ENCODE measurements around the gene TENM4. TPM values are rescaled to one million over a fixed set of nuclear protein-coding genes. Genes with fewer than 3 reads are reported as not detected.

Gene TENM4
- total RNA-seq, 1 experiment from 2014 or later: 25.0 TPM

DNA sequence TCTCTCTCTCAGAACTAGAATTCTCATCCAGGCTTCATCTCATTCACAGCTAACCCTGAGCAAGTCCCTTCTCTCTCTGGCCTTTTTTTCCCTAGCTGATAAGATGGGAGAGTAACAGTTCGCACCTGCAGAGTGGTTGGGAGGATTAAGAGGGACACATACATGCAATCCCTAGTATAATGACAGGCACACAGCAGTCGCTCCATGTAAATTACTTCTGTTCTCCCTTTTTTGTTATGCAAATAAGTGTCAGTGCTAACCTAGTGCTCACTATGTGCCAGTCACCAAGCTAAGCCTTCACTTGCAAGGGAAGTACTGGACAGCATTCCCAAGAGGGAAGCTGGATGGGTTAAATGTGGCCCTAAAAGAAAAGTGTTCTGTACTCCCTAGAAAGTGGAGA lies 63.4 kb downstream of the TENM4 start:
- peaks cover 12% of the 10 kb centered on the region for H3K9me3 Mint-ChIP-seq
- 0 out of 2 replicates have a peak, but pooled peaks have one; percentile 14 for TF ChIP-seq FOXK1 (CRISPR knock-in tag; IDR thresholded peaks at IDR 0.05)
- no peak for TF ChIP-seq GTF2I (CRISPR knock-in tag; conservative IDR thresholded peaks at IDR 0.05)
- POLR2A ChIA-PET: no interaction called here
- ATAC-seq: peak; percentile 22
- DNase-seq (ENCODE audit: low spot score): no peak
- H3K36me3 Mint-ChIP-seq: peaks cover 13% of the 10 kb centered on the region
- H3K27ac Mint-ChIP-seq: no peak overlapping the region
- CTCF ChIA-PET: interaction anchor here (2.8 kb wide), 1 partner anchor 23 kb away, joined by 15 read pairs; no protein-coding TSS in a partner anchor
- no peaks in the 10 kb centered on the region for H3K27me3 Mint-ChIP-seq (ENCODE audit: low read depth)
- no peak overlapping the region for H3K4me3 Mint-ChIP-seq
- H3K4me1 Mint-ChIP-seq: peaks cover 27% of the 10 kb centered on the region

DNA sequence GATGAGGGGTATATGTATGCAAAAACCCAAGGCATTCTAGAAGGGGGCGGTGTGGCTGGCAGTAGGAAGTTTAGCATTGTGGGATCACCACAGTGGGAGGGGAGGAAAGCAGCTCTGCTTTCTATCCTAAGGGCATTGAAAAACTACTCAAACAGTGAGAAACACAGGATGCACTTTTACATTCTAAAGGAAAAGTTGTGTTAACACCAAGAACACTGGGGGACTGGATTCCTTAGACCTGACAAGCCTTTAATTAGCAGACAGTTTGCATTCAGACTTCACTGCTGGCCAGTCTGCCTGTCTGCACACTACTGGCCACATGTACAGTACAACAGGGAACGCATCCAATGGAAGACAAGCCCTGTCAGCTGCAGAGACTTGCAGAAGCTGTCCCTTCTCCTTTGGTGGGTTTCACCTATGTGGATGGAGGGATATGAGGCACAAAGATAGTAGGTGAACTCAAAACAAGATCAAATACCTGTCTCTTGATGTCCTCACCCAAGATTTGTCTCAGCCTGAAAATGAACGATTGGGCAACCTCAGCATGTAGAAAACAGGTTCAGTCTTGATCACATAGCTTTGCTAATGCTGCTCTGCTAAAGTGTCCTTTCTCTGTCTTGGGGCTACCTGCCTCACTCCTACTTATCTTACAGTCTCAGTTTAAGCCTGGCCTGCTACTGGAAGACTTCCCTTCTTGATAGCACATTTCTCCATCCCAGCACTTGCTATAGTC lies 64.8 kb downstream of the TENM4 start:
- Mint-ChIP-seq H3K4me1 (peaks cover 33% of the 10 kb centered on the region), H3K27ac (peak overlapping the region; percentile 93), H3K4me3 (peak overlapping the region; percentile 37; the same call in 1 of the 2 replicates), H3K27me3 (ENCODE audit: low read depth) (no peaks in the 10 kb centered on the region), H3K9me3 (peaks cover 12% of the 10 kb centered on the region), H3K36me3 (peaks cover 13% of the 10 kb centered on the region)
- peak; percentile 88 for ATAC-seq
- ChIA-PET CTCF (interaction anchor here (0.6 to 2.8 kb wide), 3 partner anchors 10 to 117 kb away, joined by 3 to 15 read pairs (median 3); no protein-coding TSS in a partner anchor), POLR2A (interaction anchor here (0.5 to 0.8 kb wide), 2 partner anchors 9 to 371 kb away, joined by 3 read pairs; no protein-coding TSS in a partner anchor)
- peak; percentile 25 for DNase-seq (ENCODE audit: low spot score)
- TF ChIP-seq, protein P1, sequence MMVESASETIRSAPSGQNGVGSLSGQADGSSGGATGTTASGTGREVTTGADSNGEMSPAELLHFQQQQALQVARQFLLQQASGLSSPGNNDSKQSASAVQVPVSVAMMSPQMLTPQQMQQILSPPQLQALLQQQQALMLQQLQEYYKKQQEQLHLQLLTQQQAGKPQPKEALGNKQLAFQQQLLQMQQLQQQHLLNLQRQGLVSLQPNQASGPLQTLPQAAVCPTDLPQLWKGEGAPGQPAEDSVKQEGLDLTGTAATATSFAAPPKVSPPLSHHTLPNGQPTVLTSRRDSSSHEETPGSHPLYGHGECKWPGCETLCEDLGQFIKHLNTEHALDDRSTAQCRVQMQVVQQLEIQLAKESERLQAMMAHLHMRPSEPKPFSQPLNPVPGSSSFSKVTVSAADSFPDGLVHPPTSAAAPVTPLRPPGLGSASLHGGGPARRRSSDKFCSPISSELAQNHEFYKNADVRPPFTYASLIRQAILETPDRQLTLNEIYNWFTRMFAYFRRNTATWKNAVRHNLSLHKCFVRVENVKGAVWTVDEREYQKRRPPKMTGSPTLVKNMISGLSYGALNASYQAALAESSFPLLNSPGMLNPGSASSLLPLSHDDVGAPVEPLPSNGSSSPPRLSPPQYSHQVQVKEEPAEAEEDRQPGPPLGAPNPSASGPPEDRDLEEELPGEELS (CRISPR knock-in tag; IDR thresholded peaks at IDR 0.05): peak; percentile 38; the same call in 1 of the 2 replicates
- peak; percentile 54; the same call in 1 of the 2 replicates for TF ChIP-seq TEAD1 (CRISPR knock-in tag; IDR thresholded peaks at IDR 0.05)
- TF ChIP-seq, protein P2, sequence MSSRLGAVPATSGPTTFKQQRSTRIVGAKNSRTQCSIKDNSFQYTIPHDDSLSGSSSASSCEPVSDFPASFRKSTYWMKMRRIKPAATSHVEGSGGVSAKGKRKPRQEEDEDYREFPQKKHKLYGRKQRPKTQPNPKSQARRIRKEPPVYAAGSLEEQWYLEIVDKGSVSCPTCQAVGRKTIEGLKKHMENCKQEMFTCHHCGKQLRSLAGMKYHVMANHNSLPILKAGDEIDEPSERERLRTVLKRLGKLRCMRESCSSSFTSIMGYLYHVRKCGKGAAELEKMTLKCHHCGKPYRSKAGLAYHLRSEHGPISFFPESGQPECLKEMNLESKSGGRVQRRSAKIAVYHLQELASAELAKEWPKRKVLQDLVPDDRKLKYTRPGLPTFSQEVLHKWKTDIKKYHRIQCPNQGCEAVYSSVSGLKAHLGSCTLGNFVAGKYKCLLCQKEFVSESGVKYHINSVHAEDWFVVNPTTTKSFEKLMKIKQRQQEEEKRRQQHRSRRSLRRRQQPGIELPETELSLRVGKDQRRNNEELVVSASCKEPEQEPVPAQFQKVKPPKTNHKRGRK (CRISPR knock-in tag; IDR thresholded peaks at IDR 0.05; ENCODE audit: borderline replicate concordance): no peak

DNA sequence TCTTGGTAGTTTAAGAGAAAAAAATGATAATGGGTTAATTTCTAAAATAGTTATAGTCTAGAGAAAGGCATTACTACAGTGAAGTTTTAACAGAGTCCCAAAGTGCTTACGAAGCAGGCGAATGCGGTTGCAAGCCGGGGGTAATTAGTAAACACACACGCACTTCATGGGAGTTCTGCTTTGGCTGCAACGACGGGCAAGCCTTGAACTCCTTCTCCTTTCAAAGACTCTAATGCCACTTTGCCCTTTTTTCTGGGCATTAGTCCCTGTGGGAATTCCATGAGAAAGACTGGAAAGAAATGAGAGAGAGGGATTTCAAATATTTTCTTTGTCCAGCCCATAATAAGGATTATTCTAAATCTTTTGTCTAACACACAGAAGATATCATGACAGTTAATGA lies 66.1 kb downstream of the TENM4 start:
- ATAC-seq (no peak), DNase-seq (ENCODE audit: low spot score) (no peak)
- no peaks in the 10 kb centered on the region for H3K27me3 Mint-ChIP-seq (ENCODE audit: low read depth)
- H3K9me3 Mint-ChIP-seq: peaks cover 12% of the 10 kb centered on the region
- CTCF ChIA-PET: interaction anchor here (1.3 kb wide), 1 partner anchor 118 kb away, joined by 3 read pairs; no protein-coding TSS in a partner anchor
- H3K4me1 Mint-ChIP-seq: peaks cover 36% of the 10 kb centered on the region
- peaks cover 13% of the 10 kb centered on the region for H3K36me3 Mint-ChIP-seq
- POLR2A ChIA-PET: no interaction called here
- peak overlapping the region; percentile 68; the same call in 1 of the 2 replicates for H3K27ac Mint-ChIP-seq
- peak overlapping the region; percentile 37 for H3K4me3 Mint-ChIP-seq
- TF ChIP-seq, protein P3, sequence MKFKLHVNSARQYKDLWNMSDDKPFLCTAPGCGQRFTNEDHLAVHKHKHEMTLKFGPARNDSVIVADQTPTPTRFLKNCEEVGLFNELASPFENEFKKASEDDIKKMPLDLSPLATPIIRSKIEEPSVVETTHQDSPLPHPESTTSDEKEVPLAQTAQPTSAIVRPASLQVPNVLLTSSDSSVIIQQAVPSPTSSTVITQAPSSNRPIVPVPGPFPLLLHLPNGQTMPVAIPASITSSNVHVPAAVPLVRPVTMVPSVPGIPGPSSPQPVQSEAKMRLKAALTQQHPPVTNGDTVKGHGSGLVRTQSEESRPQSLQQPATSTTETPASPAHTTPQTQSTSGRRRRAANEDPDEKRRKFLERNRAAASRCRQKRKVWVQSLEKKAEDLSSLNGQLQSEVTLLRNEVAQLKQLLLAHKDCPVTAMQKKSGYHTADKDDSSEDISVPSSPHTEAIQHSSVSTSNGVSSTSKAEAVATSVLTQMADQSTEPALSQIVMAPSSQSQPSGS (CRISPR knock-in tag; IDR thresholded peaks at IDR 0.05; ENCODE audit: borderline replicate concordance, low read depth): no peak
- TF ChIP-seq CREB1 (CRISPR knock-in tag; IDR thresholded peaks at IDR 0.05): no peak
- no peak for TF ChIP-seq MXD4 (CRISPR knock-in tag; IDR thresholded peaks at IDR 0.05; ENCODE audit: borderline replicate concordance)
- TF ChIP-seq, protein P4, sequence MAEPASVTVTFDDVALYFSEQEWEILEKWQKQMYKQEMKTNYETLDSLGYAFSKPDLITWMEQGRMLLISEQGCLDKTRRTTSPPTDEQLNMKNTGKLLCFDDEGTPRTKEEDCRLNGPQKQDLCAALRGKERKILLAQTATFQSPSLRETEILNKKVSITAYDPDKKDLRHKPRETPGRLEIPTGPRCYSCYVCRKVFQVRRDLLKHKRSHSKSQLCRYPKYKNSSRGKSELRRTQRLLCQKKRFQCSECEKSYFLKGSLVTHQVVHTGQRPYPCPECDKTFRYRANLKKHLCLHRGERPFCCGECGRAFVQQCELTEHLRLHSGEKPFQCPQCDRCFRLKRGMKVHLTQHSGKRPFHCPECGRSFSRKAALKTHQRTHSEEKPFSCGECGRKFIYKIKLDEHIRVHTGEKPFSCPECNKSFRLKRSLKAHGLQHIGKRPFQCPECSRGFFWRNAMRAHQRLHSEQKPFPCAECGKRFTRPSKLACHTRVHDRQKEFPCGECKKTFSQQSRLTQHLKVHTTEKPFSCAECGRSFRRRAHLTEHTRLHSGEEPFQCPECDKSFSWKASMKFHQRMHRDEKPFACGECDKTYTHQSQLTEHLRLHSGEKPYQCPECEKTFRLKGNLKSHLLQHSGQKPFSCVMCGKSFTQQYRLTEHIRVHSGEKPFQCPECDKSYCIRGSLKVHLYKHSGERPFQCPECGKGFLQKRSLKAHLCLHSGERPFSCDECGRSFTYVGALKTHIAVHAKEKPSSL (CRISPR knock-in tag; conservative IDR thresholded peaks at IDR 0.05): no peak
- no peak for TF ChIP-seq ELF4 (CRISPR knock-in tag; IDR thresholded peaks at IDR 0.05; ENCODE audit: low read depth)
- no peak for TF ChIP-seq ETV6 (CRISPR knock-in tag; IDR thresholded peaks at IDR 0.05)
- no peak for TF ChIP-seq ZNF423 (CRISPR knock-in tag; IDR thresholded peaks at IDR 0.05)
- TF ChIP-seq NFYB (CRISPR knock-in tag; conservative IDR thresholded peaks at IDR 0.05; ENCODE audit: low read depth): no peak
- TF ChIP-seq, protein P5, sequence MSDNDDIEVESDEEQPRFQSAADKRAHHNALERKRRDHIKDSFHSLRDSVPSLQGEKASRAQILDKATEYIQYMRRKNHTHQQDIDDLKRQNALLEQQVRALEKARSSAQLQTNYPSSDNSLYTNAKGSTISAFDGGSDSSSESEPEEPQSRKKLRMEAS (CRISPR knock-in tag; IDR thresholded peaks at IDR 0.05): no peak
- TF ChIP-seq, protein P6, sequence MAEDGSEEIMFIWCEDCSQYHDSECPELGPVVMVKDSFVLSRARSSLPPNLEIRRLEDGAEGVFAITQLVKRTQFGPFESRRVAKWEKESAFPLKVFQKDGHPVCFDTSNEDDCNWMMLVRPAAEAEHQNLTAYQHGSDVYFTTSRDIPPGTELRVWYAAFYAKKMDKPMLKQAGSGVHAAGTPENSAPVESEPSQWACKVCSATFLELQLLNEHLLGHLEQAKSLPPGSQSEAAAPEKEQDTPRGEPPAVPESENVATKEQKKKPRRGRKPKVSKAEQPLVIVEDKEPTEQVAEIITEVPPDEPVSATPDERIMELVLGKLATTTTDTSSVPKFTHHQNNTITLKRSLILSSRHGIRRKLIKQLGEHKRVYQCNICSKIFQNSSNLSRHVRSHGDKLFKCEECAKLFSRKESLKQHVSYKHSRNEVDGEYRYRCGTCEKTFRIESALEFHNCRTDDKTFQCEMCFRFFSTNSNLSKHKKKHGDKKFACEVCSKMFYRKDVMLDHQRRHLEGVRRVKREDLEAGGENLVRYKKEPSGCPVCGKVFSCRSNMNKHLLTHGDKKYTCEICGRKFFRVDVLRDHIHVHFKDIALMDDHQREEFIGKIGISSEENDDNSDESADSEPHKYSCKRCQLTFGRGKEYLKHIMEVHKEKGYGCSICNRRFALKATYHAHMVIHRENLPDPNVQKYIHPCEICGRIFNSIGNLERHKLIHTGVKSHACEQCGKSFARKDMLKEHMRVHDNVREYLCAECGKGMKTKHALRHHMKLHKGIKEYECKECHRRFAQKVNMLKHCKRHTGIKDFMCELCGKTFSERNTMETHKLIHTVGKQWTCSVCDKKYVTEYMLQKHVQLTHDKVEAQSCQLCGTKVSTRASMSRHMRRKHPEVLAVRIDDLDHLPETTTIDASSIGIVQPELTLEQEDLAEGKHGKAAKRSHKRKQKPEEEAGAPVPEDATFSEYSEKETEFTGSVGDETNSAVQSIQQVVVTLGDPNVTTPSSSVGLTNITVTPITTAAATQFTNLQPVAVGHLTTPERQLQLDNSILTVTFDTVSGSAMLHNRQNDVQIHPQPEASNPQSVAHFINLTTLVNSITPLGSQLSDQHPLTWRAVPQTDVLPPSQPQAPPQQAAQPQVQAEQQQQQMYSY (CRISPR knock-in tag; IDR thresholded peaks at IDR 0.05): no peak
- TF ChIP-seq JUN (CRISPR knock-in tag; IDR thresholded peaks at IDR 0.05): no peak
- TF ChIP-seq ZNF232 (CRISPR knock-in tag; IDR thresholded peaks at IDR 0.05): no peak

Measured in WTC11 (cell line).